Keratinocyte (primary cell): ENCODE results near the gene SCFD2. TPM values are rescaled to one million over a fixed set of nuclear protein-coding genes. Genes with fewer than 3 reads are reported as not detected.
A peak's percentile ranks its signal among the peaks of the same experiment; 100 is the strongest.

ENCODE experiments used
- DNase-seq: peaks from one replicate; pipeline ENCODE4 v3.0.0-alpha.2; 2011; ENCODE audit warnings: low read depth, missing footprints, low spot score
- FAIRE-seq: peaks from 2 replicates; lab custom pipeline; 2011; peaks lifted over from hg19 to GRCh38; lab: Jason Lieb, UNC
- H2AFZ ChIP-seq: 2 replicates; pipeline ENCODE4 v1.6.0; 2012; ENCODE audit warnings: low read length, control low read depth, inconsistent platforms; ENCODE audit not compliant: control insufficient read depth
- H3K27ac ChIP-seq: 2 replicates; pipeline ENCODE4 v1.5.1; 2011; ENCODE audit warnings: low read length; ENCODE audit not compliant: control insufficient read depth, insufficient read depth
- H3K27me3 ChIP-seq: 3 replicates; pipeline ENCODE4 v1.6.0; 2011; ENCODE audit warnings: low read length; ENCODE audit not compliant: control insufficient read depth, insufficient read depth; ENCODE audit errors: extremely low read depth
- H3K36me3 ChIP-seq, 2 experiments: 2 replicates in 1 of 2; 3 replicates in 1 of 2; pipeline ENCODE4 v1.5.1; 2011; ENCODE audit warnings: low read length in 2 of 2, mild to moderate bottlenecking in 1 of 2; ENCODE audit not compliant: control insufficient read depth in 2 of 2, insufficient read depth in 2 of 2; ENCODE audit errors: extremely low read depth in 1 of 2
- H3K4me1 ChIP-seq: 3 replicates; pipeline ENCODE4 v1.5.1; 2011; ENCODE audit warnings: low read length; ENCODE audit not compliant: control insufficient read depth, insufficient read depth; ENCODE audit errors: extremely low read depth
- H3K4me2 ChIP-seq: 3 replicates; pipeline ENCODE4 v1.6.0; 2011; ENCODE audit warnings: low read depth, low read length; ENCODE audit not compliant: control insufficient read depth, insufficient read depth; ENCODE audit errors: extremely low read depth
- H3K4me3 ChIP-seq, 3 experiments: fragments of 200-600 bp in 1 of 3; sonication (generic) in 1 of 3; 2 replicates in 2 of 3; 3 replicates in 1 of 3; pipeline ENCODE4 v1.5.1; 2011 to 2016; ENCODE audit warnings: low read length in 3 of 3, mild to moderate bottlenecking in 3 of 3, control low read depth in 2 of 3, inconsistent platforms in 1 of 3, low read depth in 1 of 3, mixed read lengths in 1 of 3, mixed run types in 1 of 3, moderate library complexity in 1 of 3; ENCODE audit not compliant: control insufficient read depth in 2 of 3, insufficient read depth in 2 of 3; ENCODE audit errors: extremely low read depth in 1 of 3
- H3K79me2 ChIP-seq: 2 replicates; pipeline ENCODE4 v1.6.0; 2012; ENCODE audit warnings: low read length; ENCODE audit not compliant: control insufficient read depth, insufficient read depth
- H3K9ac ChIP-seq: 3 replicates; pipeline ENCODE4 v1.6.0; 2011; ENCODE audit warnings: low read length; ENCODE audit not compliant: control insufficient read depth, insufficient read depth; ENCODE audit errors: extremely low read depth
- H3K9me1 ChIP-seq: 3 replicates; pipeline ENCODE4 v1.6.0; 2011; ENCODE audit warnings: low read length; ENCODE audit not compliant: control insufficient read depth, insufficient read depth; ENCODE audit errors: extremely low read depth
- H3K9me3 ChIP-seq: 2 replicates; pipeline ENCODE4 v1.5.1; 2012; ENCODE audit warnings: low read depth, low read length; ENCODE audit not compliant: control insufficient read depth
- H4K20me1 ChIP-seq: 3 replicates; pipeline ENCODE4 v1.6.0; 2011; ENCODE audit warnings: low read length; ENCODE audit not compliant: control insufficient read depth, insufficient read depth; ENCODE audit errors: extremely low read depth
- EZH2 ChIP-seq: IDR thresholded peaks from one replicate; pipeline ENCODE4 v1.6.1; 2012; ENCODE audit warnings: inconsistent platforms, mild to moderate bottlenecking, low read length, moderate library complexity
- dilution Hi-C: fragments of 300-500 bp; cut with MboI; formaldehyde crosslinking; loops from one replicate; pipeline ENCODE4 v1.7.0; 2020; ENCODE audit warnings: low sequenced_read_pairs; ENCODE audit not compliant: extremely low pct_ligation_motif_present
- polyA plus RNA-seq, 5 experiments: library from polyadenylated mRNA; depleted of rRNA in 3 of 5; stranded (reverse) in 3 of 5; stranded (forward) in 1 of 5; unstranded in 1 of 5; fragments of >200 nt; gene quantifications; 1 replicate in 1 of 5; 2 replicates in 3 of 5; 3 replicates in 1 of 5; pipeline versions ENCODE4 v1.2.1 to v1.2.3, GENCODE V29; 2011 to 2012; ENCODE audit warnings: missing spikeins in 2 of 5, low read depth in 1 of 5, low replicate concordance in 1 of 5
- TF ChIP-seq, protein P1 (sequence below), 3 experiments: IDR thresholded peaks in 1 of 3; conservative IDR thresholded peaks in 1 of 3; optimal IDR thresholded peaks in 1 of 3; 2 replicates in 2 of 3; 3 replicates in 1 of 3; pipeline versions ENCODE3 to v1.5.1; 2011; ENCODE audit warnings: low read length in 3 of 3, mild to moderate bottlenecking in 3 of 3, moderate library complexity in 2 of 3, control low read depth in 1 of 3, inconsistent platforms in 1 of 3; ENCODE audit not compliant: insufficient read depth in 2 of 3; ENCODE audit errors: extremely low read depth in 1 of 3

SCFD2 gene
- polyA plus RNA-seq, 1 donor (not counting 4 experiments of a cell fraction or from before 2014, with no cell fraction given): 13.9 TPM

GRCh38 chr4:52979821-52980590 lies 385.9 kb downstream of the SCFD2 start:
- H3K9ac ChIP-seq: no peak overlapping the region
- H3K79me2 ChIP-seq: no peaks in the 10 kb centered on the region
- no peaks in the 10 kb centered on the region for H3K36me3 ChIP-seq
- H3K4me1 ChIP-seq: peaks cover 18% of the 10 kb centered on the region
- H3K9me1 ChIP-seq: no peaks in the 10 kb centered on the region
- H2AFZ ChIP-seq: no peak overlapping the region
- H3K27me3 ChIP-seq: no peaks in the 10 kb centered on the region
- H3K4me2 ChIP-seq: no peak overlapping the region
- FAIRE-seq: peak; percentile 87
- no peaks in the 10 kb centered on the region for H3K9me3 ChIP-seq
- DNase-seq: no peak
- H3K27ac ChIP-seq: no peak overlapping the region
- no peak overlapping the region for H3K4me3 ChIP-seq
- no peaks in the 10 kb centered on the region for H4K20me1 ChIP-seq
- dilution Hi-C loops: no loop called here
- TF ChIP-seq, protein P1, sequence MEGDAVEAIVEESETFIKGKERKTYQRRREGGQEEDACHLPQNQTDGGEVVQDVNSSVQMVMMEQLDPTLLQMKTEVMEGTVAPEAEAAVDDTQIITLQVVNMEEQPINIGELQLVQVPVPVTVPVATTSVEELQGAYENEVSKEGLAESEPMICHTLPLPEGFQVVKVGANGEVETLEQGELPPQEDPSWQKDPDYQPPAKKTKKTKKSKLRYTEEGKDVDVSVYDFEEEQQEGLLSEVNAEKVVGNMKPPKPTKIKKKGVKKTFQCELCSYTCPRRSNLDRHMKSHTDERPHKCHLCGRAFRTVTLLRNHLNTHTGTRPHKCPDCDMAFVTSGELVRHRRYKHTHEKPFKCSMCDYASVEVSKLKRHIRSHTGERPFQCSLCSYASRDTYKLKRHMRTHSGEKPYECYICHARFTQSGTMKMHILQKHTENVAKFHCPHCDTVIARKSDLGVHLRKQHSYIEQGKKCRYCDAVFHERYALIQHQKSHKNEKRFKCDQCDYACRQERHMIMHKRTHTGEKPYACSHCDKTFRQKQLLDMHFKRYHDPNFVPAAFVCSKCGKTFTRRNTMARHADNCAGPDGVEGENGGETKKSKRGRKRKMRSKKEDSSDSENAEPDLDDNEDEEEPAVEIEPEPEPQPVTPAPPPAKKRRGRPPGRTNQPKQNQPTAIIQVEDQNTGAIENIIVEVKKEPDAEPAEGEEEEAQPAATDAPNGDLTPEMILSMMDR (optimal IDR thresholded peaks at IDR 0.05 in 1 of 3, IDR thresholded peaks at IDR 0.05 in 1 of 3, conservative IDR thresholded peaks at IDR 0.05 in 1 of 3; ENCODE audit: extremely low read depth in 1 of 3, insufficient read depth in 2 of 3, low read length in 3 of 3): no peak
- no peak for TF ChIP-seq EZH2

GRCh38 chr4:52979020-52979419 lies 386.8 kb downstream of the SCFD2 start:
- no peaks in the 10 kb centered on the region for H3K9me3 ChIP-seq
- FAIRE-seq (no peak), DNase-seq (no peak)
- dilution Hi-C loops: no loop called here
- H3K27me3 ChIP-seq: no peaks in the 10 kb centered on the region
- TF ChIP-seq, protein P1 (optimal IDR thresholded peaks at IDR 0.05 in 1 of 3, IDR thresholded peaks at IDR 0.05 in 1 of 3, conservative IDR thresholded peaks at IDR 0.05 in 1 of 3; ENCODE audit: extremely low read depth in 1 of 3, insufficient read depth in 2 of 3, low read length in 3 of 3): no peak
- TF ChIP-seq EZH2: no peak
- no peak overlapping the region for H3K9ac ChIP-seq
- no peaks in the 10 kb centered on the region for H3K36me3 ChIP-seq
- no peaks in the 10 kb centered on the region for H3K79me2 ChIP-seq
- H2AFZ ChIP-seq: no peak overlapping the region
- H3K4me3 ChIP-seq: no peak overlapping the region
- H4K20me1 ChIP-seq: no peaks in the 10 kb centered on the region
- H3K9me1 ChIP-seq: no peaks in the 10 kb centered on the region
- H3K27ac ChIP-seq: no peak overlapping the region
- no peak overlapping the region for H3K4me2 ChIP-seq
- peaks cover 14% of the 10 kb centered on the region for H3K4me1 ChIP-seq
